ENCODE results near the gene GTF2IRD2.
"Not testable (repeated sequence)": the region's sequence is repeated elsewhere in the genome, so short reads cannot be mapped to it uniquely, and the experiment has no call there.

GTF2IRD2 gene

DNA sequence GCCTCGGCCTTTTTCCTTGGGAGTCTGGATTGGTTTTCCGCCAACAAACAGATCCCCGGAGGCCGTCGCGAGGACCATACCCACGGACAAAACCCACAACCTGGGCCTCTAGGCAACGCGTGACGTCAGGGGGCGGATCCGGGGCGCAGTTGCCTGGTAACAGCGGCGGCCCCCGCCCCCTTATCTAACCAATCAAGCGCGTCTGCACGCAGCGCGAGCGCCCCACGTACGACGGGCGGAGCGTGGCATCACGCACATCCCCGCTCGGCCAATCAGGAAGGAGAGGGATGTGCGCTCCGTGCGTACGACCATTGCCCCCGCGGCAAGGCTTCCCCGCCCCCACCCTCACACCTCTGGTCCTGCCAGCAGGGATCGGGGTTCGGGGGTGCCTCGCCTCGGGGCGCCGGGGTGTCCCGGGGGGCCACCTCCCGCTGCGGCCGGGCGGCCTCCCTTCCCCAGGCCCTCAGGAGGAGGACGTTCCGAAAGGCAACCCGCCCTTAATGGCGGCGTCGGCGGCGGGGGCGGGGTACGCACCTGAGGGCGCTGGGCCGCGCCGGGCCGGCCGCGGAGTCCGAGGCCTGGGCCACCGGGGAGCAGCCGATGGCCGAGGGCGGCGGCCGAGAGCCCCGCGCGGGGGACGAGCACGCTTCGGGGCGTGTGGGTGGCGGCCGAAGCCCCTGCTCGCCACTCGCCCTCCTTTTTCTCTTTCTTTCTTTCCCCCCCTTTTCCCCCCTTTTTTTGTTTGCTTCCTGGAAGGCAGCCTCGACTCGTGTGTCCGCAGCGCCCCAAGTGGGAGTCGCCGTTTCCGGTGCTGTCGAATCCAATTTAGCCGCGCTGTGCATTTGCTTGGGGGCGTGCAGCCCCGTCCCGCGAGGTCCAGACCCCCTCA, at the start of gene GTF2IRD2:
GTF2IRD2 (minus strand) TSS at position 773 of the 889 bp plus-strand sequence. CDS start 15,227 bp downstream, outside the sequence.
- DNase-seq = not testable (repeated sequence)

DNA sequence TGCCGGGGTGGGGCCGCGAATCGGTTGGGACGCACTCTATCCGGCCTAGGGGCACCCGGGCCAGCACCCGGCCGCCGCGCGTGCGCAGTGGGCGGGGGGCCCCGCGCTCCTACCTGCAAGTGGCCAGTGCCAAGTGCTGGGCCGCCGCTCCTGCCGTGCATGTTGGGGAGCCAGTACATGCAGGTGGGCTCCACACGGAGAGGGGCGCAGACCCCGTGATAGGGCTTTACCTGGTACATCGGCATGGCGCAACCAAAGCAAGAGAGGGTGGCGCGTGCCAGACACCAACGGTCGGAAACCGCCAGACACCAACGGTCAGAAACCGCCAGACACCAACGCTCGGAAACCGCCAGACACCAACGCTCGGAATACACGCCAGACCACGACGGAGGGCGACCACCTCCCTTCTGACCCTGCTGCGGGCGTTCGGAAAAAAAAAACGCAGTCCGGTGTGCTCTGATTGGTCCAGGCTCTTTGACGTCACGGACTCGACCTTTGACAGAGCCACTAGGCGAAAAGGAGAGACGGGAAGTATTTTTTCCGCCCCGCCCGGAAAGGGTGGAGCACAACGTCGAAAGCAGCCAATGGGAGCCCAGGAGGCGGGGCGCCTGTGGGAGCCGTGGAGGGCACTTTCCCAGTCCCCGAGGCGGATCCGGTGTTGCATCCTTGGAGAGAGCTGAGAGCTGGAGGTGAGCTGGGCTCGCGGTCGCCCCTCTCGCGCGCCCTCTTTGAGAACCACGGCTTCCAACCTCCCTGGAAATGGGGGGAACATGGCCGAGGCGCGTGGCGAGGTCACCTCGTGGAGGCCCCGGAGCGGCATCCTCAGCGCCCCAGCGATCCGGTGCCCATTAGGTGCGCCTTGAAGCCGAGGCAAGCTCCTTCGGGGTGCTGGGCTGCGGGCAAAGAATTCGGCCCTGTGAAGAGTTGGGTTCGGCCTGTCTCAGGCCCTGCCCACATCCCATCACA, 39.0 kb upstream of the GTF2IRD2 start:
- peak; percentile 67 for DNase-seq

DNA sequence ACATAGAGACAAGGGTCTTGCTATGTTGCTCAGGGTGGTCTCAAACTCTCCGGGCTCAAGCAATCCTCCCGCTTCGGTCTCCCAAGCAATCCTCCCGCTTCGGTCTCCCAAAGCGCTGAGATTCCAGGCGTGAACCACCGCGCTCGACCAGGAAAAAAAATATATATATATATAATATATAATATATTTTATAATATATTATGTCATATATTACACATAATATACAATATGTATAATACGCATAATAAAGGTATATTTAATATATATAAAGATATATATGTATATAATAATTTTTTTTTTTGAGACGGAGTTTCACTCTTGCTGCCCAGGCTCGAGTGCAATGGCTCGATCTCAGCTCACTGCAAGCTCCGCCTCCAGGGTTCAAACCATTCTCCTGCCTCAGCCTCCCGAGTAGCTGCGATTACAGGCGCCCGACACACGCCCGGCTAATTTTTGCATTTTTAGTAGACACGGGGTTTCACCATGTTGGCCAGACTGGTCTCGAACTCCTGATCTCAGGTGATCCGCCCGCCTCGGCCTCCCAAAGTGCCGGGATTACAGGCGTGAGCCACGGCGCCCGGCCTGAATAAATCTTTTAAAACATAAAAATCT, 38.2 kb upstream of the GTF2IRD2 start:
- DNase-seq = not testable (repeated sequence)

DNA sequence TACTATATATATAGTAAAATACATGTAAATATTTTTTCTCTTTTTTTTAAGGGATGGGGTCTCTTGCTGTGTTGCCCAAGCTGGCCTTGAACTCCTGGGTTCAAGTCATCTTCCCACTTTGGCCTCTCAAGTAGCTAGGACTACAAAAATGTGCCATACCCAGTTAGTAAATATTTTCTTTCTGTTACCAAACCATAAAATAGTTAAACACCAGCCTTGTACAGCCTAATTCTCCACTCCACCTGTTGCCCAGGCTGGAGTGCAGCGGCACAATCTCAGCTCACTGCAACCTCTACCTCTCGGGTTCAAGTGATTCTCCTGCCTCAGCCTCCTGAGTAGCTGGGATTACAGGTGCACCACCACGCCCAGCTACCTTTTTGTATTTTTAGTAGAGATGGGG, 33.9 kb upstream of the GTF2IRD2 start:
- DNase-seq = not testable (repeated sequence)

DNA sequence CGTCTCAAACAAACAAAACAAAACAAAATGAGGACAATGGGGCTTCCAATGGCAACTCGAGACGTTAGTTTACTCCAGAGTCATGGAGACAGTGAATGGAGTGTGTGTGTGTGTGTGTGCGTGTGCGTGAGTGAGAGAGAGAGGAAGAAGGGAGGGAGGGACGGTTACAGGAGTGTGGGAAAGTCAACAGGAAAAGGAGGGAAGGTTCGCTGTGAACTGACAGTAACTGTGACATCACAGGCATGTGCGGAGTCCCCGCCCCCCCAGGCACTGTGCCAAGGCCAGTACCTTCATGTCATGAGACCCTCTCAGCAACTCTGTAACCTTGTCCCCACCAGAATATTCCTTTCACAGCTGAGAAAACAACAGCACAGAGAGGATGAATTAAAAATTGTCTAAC, 30.7 kb upstream of the GTF2IRD2 start:
- DNase-seq = not testable (repeated sequence)

DNA sequence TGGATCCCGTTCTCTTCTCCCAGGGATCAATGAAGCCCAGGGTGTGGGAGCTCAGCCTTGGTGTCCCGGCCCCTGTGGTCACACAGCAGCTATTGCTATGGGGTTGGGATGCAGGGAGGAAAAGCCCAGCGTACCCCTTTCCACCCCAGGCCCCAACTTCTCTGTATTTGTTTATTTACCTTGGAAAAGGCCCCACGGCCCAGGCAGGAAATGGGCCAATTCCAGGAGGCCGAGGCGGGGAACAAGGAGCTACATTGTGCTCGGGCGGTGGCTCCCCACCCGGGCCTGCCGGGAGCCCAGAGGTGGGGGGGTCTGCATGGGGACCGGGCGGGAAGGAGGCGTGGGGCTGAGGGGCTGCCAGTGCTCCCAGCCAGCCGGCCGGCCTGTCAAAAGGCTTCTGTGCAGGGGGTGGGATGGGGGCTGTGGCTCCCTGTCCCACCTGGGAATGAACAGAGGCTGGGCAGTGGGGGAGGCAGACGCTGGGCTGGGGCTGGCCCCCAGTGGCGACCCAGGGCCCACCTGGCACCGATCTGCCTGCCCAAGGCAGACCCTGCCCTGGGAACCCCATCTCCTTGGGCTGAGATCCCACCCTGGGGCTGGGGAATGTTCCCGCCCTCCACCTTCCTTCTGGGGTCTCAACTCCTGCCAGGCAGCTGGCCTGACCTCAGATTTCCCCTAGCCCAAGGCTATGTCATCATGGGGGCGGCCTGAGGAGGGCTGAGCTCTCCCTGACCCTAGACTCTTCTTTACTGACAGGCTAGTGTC, 23.5 kb upstream of the GTF2IRD2 start:
- DNase-seq = not testable (repeated sequence)

DNA sequence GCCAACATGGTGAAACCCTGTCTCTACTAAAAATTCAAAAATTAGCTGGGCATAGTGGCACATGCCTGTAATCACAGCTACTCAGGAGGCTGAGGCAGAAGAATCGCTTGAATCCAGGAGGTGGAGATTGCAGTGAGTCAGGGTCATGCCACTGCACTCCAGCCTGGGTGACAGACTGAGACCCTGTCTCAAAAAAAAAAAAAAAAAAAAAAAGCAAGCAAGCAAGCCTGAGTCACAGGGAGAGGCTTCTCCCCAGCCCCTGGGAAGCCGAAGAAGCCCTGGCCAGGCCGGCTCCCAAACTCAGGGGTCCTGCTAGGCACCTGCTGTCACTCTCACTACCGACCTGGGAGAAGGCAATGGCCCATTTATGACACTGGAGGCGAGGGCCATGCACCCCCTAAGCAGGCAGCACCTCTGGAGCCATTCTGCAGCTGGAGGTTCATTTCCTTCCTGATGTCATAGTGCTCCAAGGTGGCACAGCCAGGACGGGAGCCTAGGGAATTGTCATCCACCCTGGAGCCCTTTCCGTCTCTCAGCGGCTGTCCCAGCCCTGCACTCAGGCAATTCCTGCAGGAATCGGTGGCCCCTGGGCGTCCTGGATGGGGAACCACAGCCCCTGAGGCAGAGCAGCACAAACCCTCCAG, 22.8 kb upstream of the GTF2IRD2 start:
- not testable (repeated sequence) for DNase-seq

DNA sequence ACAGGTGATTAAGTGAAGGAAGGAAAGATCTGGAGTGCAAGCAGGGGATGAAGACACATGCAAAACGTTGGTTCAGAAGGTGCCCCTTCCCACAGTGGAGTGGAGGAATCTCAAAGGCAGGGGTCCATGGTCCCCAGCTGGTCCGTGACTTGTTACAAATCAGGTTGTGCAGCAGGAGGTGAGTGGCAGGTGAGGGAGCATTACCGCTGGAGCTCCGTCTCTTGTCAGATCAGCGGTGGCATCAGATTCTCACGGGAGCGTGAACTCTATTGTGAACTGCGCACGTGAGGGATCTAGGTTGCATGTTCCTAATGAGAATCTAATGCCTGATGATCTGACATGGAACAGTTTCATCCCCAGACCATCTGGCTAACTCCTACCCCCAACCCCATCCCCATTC, 21.1 kb upstream of the GTF2IRD2 start:
- not testable (repeated sequence) for DNase-seq

DNA sequence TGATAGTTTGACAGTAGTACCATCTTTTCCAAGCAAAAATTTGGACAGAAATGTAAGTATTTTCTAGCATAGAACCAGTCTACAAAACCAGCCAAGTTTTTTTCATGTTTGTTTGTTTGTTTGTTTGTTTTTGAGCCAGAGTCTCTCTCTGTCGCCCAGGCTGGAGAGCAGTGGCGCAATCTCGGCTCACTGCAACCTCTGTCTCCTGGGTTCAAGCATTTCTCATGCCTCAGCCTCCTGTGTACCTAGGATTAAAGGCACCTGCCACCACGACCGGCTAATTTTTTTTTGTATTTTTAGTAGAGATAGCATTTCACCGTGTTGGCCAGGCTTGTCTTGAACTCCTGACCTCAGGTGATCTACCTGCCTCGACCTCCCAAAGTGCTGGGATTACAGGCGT, 14.4 kb upstream of the GTF2IRD2 start:
- DNase-seq = not testable (repeated sequence)

DNA sequence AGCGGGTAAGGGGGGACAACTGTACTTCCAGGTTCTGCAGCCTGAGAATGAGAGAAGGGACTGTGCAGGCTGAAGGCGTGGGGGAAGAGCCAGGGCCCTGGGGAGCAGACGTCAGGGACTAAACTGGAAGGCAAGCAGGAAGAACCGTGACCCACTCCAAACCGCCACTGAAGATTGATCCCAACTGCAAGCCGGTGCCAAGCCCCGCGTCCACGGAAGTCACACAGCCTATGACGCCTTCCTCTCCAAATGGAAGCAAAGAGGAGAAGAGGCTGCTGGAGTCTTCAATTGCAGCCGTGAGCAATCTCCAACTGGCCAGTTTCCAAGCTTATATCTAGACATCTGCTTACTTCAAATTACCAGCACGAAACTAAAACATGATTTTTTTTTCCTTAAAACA, 1.6 kb downstream of the GTF2IRD2 start:
- not testable (repeated sequence) for DNase-seq

DNA sequence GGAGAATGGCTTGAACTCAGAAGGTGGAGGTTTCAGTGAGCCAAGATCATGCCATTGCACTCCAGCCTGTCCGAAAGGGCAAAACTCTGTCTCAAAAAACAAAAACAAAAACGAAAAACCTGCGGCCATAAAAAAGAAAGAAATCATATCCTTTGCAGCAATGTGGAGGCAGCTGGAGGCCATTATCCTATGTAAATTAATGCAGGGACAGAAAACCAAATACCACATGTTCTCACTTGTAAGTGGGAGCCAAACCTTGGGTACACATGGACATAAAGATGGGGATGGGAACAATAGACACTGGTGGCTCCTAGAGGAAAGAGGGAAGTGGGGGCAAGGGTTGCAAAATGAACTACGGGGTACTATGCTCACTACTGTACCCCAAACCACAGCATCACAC, 21.0 kb downstream of the GTF2IRD2 start:
- DNase-seq = not testable (repeated sequence)

DNA sequence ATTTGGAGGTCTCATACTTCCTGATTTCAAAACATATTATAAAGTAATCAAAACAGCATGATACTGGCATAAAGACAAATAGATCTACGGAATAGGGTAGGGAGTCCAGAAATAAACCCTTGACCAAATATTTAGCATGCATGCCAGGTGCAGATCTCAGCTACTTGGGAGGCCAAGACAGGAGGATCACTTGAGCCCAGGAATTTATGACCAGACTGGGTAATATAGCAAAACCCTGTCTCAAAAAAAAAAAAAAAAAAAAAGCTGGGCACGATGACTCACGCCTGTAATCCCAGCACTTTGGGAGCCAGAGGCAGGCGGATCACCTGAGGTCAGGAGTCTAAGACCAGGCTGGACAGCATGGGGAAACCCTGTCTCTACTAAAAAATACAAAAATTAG, 21.4 kb downstream of the GTF2IRD2 start:
- DNase-seq = not testable (repeated sequence)

DNA sequence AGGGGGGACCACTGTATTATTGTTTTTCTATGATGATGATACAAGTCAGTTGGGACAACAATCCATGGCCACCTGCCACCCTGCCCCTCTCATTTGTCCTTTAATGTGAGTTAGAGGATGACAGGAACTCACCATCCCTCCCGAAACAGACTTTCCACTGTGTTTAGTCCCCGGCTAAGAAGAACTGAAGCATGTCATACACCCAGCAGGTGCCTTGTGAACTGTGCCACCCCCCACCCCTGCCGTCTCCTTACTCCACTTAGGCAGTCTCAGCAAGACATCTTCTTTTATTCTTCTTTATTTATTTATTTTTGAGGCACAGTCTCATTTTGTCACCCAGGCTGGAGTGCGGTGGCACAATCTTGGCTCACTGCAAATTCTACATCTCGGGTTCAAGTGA, 30.1 kb downstream of the GTF2IRD2 start:
- DNase-seq = not testable (repeated sequence)

DNA sequence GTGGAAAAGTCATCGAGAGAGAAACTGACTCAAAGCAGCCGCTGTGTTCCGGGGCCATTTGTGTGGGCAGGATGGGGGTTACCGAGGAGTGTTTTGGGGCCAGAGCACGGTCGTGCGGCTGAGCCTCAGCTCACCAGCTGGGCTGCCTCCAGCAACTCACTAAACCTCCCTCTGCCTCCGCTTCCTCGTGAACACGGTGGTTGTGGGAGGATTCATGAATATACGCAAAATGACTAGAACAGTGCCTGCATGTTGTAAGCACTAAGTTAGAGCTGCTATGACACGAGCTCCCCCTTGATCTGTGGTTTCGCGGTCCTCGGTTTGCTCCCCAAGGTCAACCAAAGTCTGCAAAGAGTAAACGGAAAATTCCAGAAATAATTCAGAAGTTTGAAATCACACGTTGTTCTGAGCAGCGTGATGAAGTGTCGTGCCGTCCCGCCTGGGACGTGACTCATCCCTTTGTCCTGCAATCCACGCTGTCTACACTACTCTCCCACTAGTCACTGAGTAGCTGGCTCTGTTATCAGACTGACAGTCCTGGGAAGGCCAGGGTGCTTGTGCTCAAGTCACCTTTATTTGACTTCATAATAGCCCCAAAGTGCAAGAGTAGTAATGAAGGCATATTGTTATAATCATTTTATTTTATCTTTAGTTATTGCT, 31.1 kb downstream of the GTF2IRD2 start:
- not testable (repeated sequence) for DNase-seq

DNA sequence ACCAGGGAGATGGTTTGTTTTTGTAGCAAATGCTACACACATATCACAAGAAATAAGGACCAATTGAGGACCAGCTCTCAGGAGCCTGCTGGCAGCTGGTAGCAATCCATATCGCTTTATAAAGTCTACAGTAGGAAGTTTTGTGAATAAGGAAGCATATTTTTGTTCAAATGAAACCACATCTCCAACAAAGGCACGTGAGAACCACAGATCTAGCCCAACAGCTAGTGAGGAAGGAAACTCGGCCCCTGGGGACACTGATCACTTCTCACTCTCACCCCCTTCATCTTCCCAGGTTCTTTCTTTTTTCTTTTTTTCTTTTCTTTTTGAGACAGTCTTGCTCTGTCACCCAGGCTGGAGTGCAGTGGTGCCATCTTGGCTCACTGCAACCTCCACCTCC, 35.5 kb downstream of the GTF2IRD2 start:
- DNase-seq = not testable (repeated sequence)

DNA sequence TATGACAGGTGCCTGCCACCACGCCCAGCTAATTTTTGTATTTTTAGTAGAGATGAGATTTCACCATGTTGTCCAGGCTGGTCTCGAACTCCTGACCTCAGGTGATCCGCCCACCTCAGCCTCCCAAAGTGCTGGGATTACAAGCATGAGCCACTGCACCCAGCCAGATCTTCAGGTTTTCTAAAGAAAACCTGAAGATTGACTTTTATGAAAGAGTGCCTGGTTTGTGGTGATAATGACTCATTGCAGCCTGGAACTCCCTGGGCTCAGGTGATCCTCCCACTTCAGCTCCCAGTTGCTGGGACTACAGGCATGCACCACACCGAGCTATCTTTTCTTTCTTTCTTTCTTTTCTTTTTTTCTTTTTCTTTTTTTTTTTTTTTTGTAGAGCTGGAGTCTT, 52.8 kb downstream of the GTF2IRD2 start:
- DNase-seq = not testable (repeated sequence)

DNA sequence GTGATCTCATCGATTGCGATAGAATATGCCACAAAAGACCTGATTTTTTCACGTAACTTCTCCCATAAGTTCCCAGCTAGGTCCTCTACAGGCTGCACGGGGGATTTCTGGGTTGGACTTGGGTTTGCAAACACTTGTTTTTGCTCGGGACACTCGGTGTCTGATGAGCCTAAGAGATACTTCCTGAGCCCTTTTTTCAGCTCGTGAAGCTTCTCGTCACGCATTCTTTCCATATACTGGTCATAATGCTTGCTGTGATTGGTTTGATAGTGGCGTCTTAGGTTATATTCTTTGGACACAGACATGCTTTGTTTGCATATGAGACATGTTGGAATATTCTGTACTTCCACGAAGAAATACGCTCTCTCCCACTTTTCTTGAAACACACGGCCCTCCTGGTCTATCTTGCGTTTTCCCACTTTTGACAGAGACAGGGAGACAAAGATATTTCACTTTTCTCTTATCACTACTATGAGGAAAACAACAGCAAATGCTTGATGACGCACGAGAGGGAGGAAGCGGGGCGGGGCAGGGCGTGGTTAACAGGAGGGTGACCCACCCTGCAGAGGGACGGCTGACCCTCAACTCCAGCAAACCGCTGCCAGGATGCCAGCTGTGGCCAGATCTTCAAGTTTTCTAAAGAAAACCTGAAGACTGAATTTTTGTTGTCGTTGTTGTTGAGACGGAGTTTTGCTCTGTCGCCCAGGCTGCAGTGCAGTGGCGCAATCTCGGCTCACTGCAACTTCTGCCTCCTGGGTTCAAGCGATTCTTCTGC, 53.4 kb downstream of the GTF2IRD2 start:
- DNase-seq = not testable (repeated sequence)

DNA sequence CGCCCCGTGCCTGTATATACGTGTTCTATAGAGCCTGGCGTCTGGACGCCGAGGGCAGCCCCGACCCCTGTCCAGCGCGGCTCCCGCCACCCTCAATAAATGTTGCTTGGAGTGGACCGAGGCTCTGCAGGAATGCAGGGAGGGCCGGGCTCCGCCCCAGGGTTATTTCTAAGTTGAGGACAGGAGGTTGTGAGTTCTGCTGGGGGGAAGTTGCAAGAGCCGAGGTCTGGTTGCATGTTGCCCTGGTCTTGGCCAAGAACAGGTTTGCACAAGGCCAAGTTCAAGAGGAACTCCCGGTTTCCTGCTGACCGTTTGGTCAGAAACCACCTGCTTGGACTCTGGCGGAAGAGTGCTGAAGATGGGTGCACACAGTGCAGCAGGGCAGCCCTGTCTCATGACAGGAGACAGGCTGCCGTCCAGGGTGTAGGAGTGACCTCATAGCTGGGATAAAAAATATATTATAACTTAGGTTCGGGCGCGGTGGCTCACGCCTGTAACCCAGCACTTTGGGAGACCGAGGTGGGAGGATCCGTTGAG, 62.1 kb downstream of the GTF2IRD2 start:
- DNase-seq = not testable (repeated sequence)

DNA sequence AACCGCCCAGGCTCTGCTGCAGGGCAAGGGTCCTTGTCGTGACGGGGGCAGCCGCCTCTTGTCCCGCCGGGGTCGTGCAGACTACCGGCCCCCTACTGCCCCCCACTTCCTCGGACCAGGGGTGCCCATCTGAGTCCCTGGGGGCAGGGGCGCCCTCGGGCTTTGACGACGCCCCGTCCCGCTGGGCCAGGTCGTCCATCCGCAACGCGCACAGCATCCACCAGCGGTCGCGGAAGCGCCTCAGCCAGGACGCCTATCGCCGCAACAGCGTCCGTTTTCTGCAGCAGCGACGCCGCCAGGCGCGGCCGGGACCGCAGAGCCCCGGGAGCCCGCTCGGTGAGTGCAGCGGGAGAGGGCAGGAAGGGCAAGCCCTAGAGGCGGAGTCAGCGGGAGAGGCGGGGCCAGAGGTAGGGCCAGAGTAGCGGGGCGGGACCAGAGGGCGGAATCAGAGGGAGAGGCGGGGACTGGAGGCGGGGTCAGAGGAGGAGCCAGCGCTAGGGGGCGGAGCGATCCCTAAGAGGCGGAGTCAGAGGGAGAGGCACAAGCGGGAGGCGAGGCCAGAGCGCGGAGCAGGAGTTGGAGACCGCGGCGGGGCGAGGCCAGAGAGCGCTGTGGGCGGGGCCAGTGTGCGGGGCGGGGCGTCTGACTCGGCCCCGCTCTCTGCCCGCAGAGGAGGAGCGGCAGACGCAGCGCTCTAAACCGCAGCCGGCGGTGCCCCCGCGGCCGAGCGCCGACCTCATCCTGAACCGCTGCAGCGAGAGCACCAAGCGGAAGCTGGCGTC, 62.8 kb downstream of the GTF2IRD2 start:
- peak; percentile 95 for DNase-seq

Measured in activated T-cell treated with anti-CD3 and anti-CD28 coated beads for 4 hours (primary cell).